Neuronal stem cell (in vitro differentiated cells): ENCODE measurements around the gene ADD1.
A peak's percentile ranks its signal among the peaks of the same experiment; 100 is the strongest.

Source experiments
- DNase-seq: peaks from one replicate; pipeline ENCODE4 v3.0.0-alpha.2; 2013; ENCODE audit warnings: low spot score
- H2AFZ ChIP-seq: one replicate; pipeline ENCODE4 v1.6.1; 2013; ENCODE audit warnings: mild to moderate bottlenecking, low read length, inconsistent platforms
- H2AK5ac ChIP-seq: 2 replicates; pipeline ENCODE4 v1.6.1; 2013; ENCODE audit warnings: low read depth, mild to moderate bottlenecking, inconsistent platforms, low read length, moderate library complexity, mixed read lengths
- H2BK120ac ChIP-seq: 2 replicates; pipeline ENCODE4 v1.6.1; 2013; ENCODE audit warnings: low read depth, mild to moderate bottlenecking, inconsistent platforms, low read length, moderate library complexity, mixed read lengths
- H2BK12ac ChIP-seq: one replicate; pipeline ENCODE4 v1.6.1; 2013; ENCODE audit warnings: low read length, inconsistent platforms
- H2BK15ac ChIP-seq: 2 replicates; pipeline ENCODE4 v1.6.1; 2013; ENCODE audit warnings: mild to moderate bottlenecking, low read length, inconsistent platforms, mixed read lengths
- H2BK5ac ChIP-seq: one replicate; pipeline ENCODE4 v1.6.1; 2013; ENCODE audit warnings: inconsistent platforms, mild to moderate bottlenecking, low read length, moderate library complexity
- H3K14ac ChIP-seq: one replicate; pipeline ENCODE4 v1.6.1; 2013; ENCODE audit warnings: low read length, inconsistent platforms
- H3K18ac ChIP-seq: 2 replicates; pipeline ENCODE4 v1.6.1; 2013; ENCODE audit warnings: low read length, inconsistent platforms
- H3K23ac ChIP-seq: 2 replicates; pipeline ENCODE4 v1.6.1; 2013; ENCODE audit warnings: low read depth, mild to moderate bottlenecking, mixed read lengths, low read length, inconsistent platforms; ENCODE audit not compliant: poor library complexity
- H3K27ac ChIP-seq: replicated peaks from 3 replicates; pipeline ENCODE4 v1.5.1; 2013; ENCODE audit warnings: low read length, inconsistent platforms
- H3K27me3 ChIP-seq, 3 experiments: 2 replicates each; pipeline ENCODE4 v1.6.1; 2013; ENCODE audit warnings: low read length in 3 of 3, mild to moderate bottlenecking in 2 of 3, inconsistent platforms in 1 of 3, low read depth in 1 of 3, mixed read lengths in 1 of 3, moderate library complexity in 1 of 3; ENCODE audit not compliant: control insufficient read depth in 3 of 3, insufficient read depth in 3 of 3
- H3K36me3 ChIP-seq, 2 donors: replicated peaks in 1 of 2; 2 replicates each; pipeline ENCODE4 v1.6.1; 2013; ENCODE audit warnings: low read length in 2 of 2; ENCODE audit not compliant: control insufficient read depth in 2 of 2, insufficient read depth in 2 of 2
- H3K4ac ChIP-seq: 2 replicates; pipeline ENCODE4 v1.6.1; 2013; ENCODE audit warnings: inconsistent platforms, mild to moderate bottlenecking, low read length, moderate library complexity
- H3K4me1 ChIP-seq, 2 donors: 1 replicate in 1 of 2; 2 replicates in 1 of 2; pipeline ENCODE4 v1.6.1; 2013; ENCODE audit warnings: low read length in 2 of 2, low read depth in 1 of 2; ENCODE audit not compliant: control insufficient read depth in 2 of 2, insufficient read depth in 1 of 2
- H3K4me2 ChIP-seq: one replicate; pipeline ENCODE4 v1.6.1; 2013; ENCODE audit warnings: mild to moderate bottlenecking, low read length, inconsistent platforms; ENCODE audit not compliant: insufficient read depth, poor library complexity, severe bottlenecking
- H3K4me3 ChIP-seq, 2 donors: 2 replicates each; pipeline ENCODE4 v1.5.1; 2013; ENCODE audit warnings: low read length in 2 of 2, mild to moderate bottlenecking in 2 of 2, inconsistent platforms in 1 of 2, moderate library complexity in 1 of 2
- H3K79me1 ChIP-seq: one replicate; pipeline ENCODE4 v1.6.1; 2013; ENCODE audit warnings: low read depth, mild to moderate bottlenecking, inconsistent platforms, low read length, moderate library complexity
- H3K9ac ChIP-seq: one replicate; pipeline ENCODE4 v1.6.1; 2013; ENCODE audit warnings: mild to moderate bottlenecking, low read depth, low read length, inconsistent platforms; ENCODE audit not compliant: poor library complexity
- H3K9me3 ChIP-seq, 2 donors: replicated peaks in 1 of 2; 2 replicates each; pipeline versions ENCODE3 to v1.6.1; 2013; ENCODE audit warnings: low read length in 2 of 2, mild to moderate bottlenecking in 2 of 2, inconsistent platforms in 1 of 2, low read depth in 1 of 2, mixed read lengths in 1 of 2, moderate library complexity in 1 of 2; ENCODE audit not compliant: control insufficient read depth in 2 of 2, insufficient read depth in 1 of 2
- H4K8ac ChIP-seq: one replicate; pipeline ENCODE4 v1.6.1; 2013; ENCODE audit warnings: low read depth, mild to moderate bottlenecking, inconsistent platforms, low read length, moderate library complexity
- H4K91ac ChIP-seq: one replicate; pipeline ENCODE4 v1.6.1; 2013; ENCODE audit warnings: low read length, low read depth, mild to moderate bottlenecking, inconsistent platforms; ENCODE audit not compliant: poor library complexity
- WGBS, 2 donors: extraction: QIAGEN DNeasy Blood & Tissue Kit; methylation state at CpG; one replicate each; pipeline ENCODE4 v1.1.7; 2013; ENCODE audit warnings: missing lambda C conversion rate in 2 of 2, mixed read lengths in 1 of 2; ENCODE audit not compliant: insufficient read length in 2 of 2, insufficient replicate concordance in 1 of 2; ENCODE audit errors: extremely low coverage in 2 of 2; 5-methylcytosine and 5-hydroxymethylcytosine counted together

The ADD1 gene

GRCh38 chr4:2891294-2891693 lies 47.6 kb downstream of the ADD1 start:
- Histone ChIP-seq H3K9me3 (no peaks in the 10 kb centered on the region), H3K27ac (no peak overlapping the region), H2BK120ac (no peak overlapping the region), H2BK12ac (no peak overlapping the region), H2AFZ (no peak overlapping the region), H2AK5ac (no peak overlapping the region), H3K27me3 (no peaks in the 10 kb centered on the region), H3K23ac (no peak overlapping the region), H3K18ac (no peak overlapping the region), H3K9ac (no peak overlapping the region), H3K79me1 (no peaks in the 10 kb centered on the region), H3K36me3 (peaks cover 17 to 65% of the 10 kb centered on the region in 2 donors), H3K14ac (no peak overlapping the region), H3K4me3 (no peak overlapping the region), H3K4me1 (no peaks in the 10 kb centered on the region), H2BK15ac (no peak overlapping the region), H4K91ac (no peak overlapping the region), H4K8ac (no peak overlapping the region), H2BK5ac (no peak overlapping the region), H3K4me2 (no peak overlapping the region), H3K4ac (no peak overlapping the region)
- no CpG with 5 or more reads among the region's 5 CpGs for WGBS, 2 donors
- no peak for DNase-seq

DNA sequence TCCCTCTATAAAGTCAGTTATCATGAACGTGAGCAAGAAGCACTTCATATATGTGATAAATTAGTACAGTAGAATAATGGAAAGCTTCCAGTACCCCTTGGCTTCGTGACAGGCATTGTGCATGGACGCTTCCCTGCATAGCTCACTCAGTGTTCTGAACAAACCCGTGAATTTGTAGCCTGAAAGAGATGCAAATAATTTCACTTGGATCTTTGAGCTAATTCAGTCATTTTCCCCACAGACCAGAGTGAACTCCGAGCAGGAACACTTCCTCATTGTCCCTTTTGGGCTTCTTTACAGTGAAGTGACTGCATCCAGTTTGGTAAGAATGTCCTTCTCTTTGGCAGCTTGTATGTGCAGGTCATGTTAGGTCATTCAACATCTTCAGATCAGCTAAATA lies 50.1 kb downstream of the ADD1 start:
- Histone ChIP-seq H2BK120ac (no peak overlapping the region), H2AFZ (no peak overlapping the region), H3K4me1 (no peaks in the 10 kb centered on the region), H3K4me3 (no peak overlapping the region), H2BK12ac (no peak overlapping the region), H3K18ac (no peak overlapping the region), H3K36me3 (peaks cover 22 to 68% of the 10 kb centered on the region in 2 donors), H4K91ac (no peak overlapping the region), H3K9me3 (no peaks in the 10 kb centered on the region), H4K8ac (no peak overlapping the region), H3K27ac (no peak overlapping the region), H2AK5ac (no peak overlapping the region), H2BK5ac (no peak overlapping the region), H3K27me3 (no peaks in the 10 kb centered on the region), H3K4me2 (no peak overlapping the region), H3K9ac (no peak overlapping the region), H3K23ac (no peak overlapping the region), H3K79me1 (no peaks in the 10 kb centered on the region), H3K4ac (no peak overlapping the region), H3K14ac (no peak overlapping the region), H2BK15ac (no peak overlapping the region)
- no CpG with 5 or more reads among the region's 5 CpGs for whole genome bisulfite sequencing, 2 donors
- no peak for DNase-seq

GRCh38 chr4:2898001-2898400 lies 54.4 kb downstream of the ADD1 start:
- no peak overlapping the region for H2AK5ac ChIP-seq
- H2BK15ac ChIP-seq: no peak overlapping the region
- H3K4me1 ChIP-seq: no peaks in the 10 kb centered on the region
- H3K14ac ChIP-seq: no peak overlapping the region
- H4K8ac ChIP-seq: no peak overlapping the region
- no peak overlapping the region for H3K4me2 ChIP-seq
- H3K18ac ChIP-seq: no peak overlapping the region
- no peak overlapping the region for H3K27ac ChIP-seq
- no peak overlapping the region for H2BK12ac ChIP-seq
- H2BK120ac ChIP-seq: no peak overlapping the region
- no peak overlapping the region for H2AFZ ChIP-seq
- H3K4ac ChIP-seq: no peak overlapping the region
- no peak overlapping the region for H3K23ac ChIP-seq
- DNase-seq: no peak
- no peaks in the 10 kb centered on the region for H3K9me3 ChIP-seq
- no peak overlapping the region for H3K4me3 ChIP-seq
- no peaks in the 10 kb centered on the region for H3K27me3 ChIP-seq
- no CpG with 5 or more reads among the region's 3 CpGs for WGBS, 2 donors
- H3K36me3 ChIP-seq: peaks cover 43 to 94% of the 10 kb centered on the region in 2 donors
- no peak overlapping the region for H3K9ac ChIP-seq
- no peaks in the 10 kb centered on the region for H3K79me1 ChIP-seq
- no peak overlapping the region for H2BK5ac ChIP-seq
- H4K91ac ChIP-seq: no peak overlapping the region

DNA sequence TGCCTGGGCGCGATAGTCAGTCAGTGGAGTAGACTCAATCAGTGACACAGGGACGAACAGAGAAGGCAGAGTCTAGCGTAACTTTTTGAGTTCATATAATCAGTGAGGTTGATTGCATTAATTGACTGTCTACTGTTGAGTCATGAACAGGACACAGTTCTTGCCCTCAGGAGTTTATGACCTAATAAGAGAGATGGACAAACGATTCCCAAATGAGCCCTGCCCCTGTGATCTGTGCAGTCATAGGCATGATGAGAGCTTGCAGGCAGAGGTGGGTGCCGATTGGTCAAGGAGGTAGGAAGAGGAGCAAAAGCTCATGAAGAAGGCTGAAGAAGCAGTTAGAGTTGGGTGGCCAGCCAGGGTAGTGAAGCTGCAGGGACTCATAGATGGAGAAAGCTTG lies 57.1 kb downstream of the ADD1 start:
- no peaks in the 10 kb centered on the region for H3K79me1 ChIP-seq
- H3K9me3 ChIP-seq: no peaks in the 10 kb centered on the region
- H3K14ac ChIP-seq: no peak overlapping the region
- no peak overlapping the region for H3K23ac ChIP-seq
- H3K36me3 ChIP-seq: peaks cover 56 to 95% of the 10 kb centered on the region in 2 donors
- H3K4me3 ChIP-seq: peak overlapping the region in 1 of 2 donors; percentile 32
- no peak overlapping the region for H3K4ac ChIP-seq
- no CpG with 5 or more reads among the region's 6 CpGs for WGBS, 2 donors
- H3K9ac ChIP-seq: peak overlapping the region; percentile 63
- H3K27ac ChIP-seq: no peak overlapping the region
- no peak overlapping the region for H3K4me2 ChIP-seq
- no peak overlapping the region for H3K18ac ChIP-seq
- H2BK12ac ChIP-seq: no peak overlapping the region
- H2AFZ ChIP-seq: no peak overlapping the region
- no peak overlapping the region for H2BK15ac ChIP-seq
- H3K4me1 ChIP-seq: no peaks in the 10 kb centered on the region
- H4K91ac ChIP-seq: no peak overlapping the region
- no peak for DNase-seq
- H2BK120ac ChIP-seq: no peak overlapping the region
- no peak overlapping the region for H2AK5ac ChIP-seq
- no peak overlapping the region for H2BK5ac ChIP-seq
- no peaks in the 10 kb centered on the region for H3K27me3 ChIP-seq
- H4K8ac ChIP-seq: no peak overlapping the region
